GM12878 (cell line): ENCODE data around the gene CLMP. TPM values are rescaled to one million over a fixed set of nuclear protein-coding genes. Genes with fewer than 3 reads are reported as not detected.

Experiments
- ATF2 ChIP-seq: IDR thresholded peaks from 2 replicates; pipeline ENCODE4 v1.6.1; 2012; ENCODE audit warnings: low read length, inconsistent platforms
- BMI1 ChIP-seq: fragments of 450-650 bp; IDR thresholded peaks from 2 replicates; pipeline ENCODE4 v1.6.1; 2016; ENCODE audit warnings: mild to moderate bottlenecking, moderate library complexity, borderline replicate concordance
- CHD1 ChIP-seq: IDR thresholded peaks from 2 replicates; pipeline ENCODE4 v1.6.1; 2012; ENCODE audit warnings: low read depth, low read length, improper control_type of control experiment
- ETV6 ChIP-seq, 2 experiments: fragments of 450-650 bp in 1 of 2; IDR thresholded peaks in 1 of 2; conservative IDR thresholded peaks in 1 of 2; 2 replicates each; pipeline ENCODE4 v1.6.1; 2014; ENCODE audit warnings: antibody characterized with exemption in 1 of 2, borderline replicate concordance in 1 of 2, low read depth in 1 of 2, mild to moderate bottlenecking in 1 of 2, moderate library complexity in 1 of 2
- HSF1 ChIP-seq: fragments of 150-350 bp; IDR thresholded peaks from 2 replicates; pipeline ENCODE4 v1.6.1; 2014; ENCODE audit warnings: mild to moderate bottlenecking, low read depth, low read length
- POLR2AphosphoS2 ChIP-seq: IDR thresholded peaks from 2 replicates; pipeline ENCODE4 v1.6.1; 2011; ENCODE audit warnings: low read depth, mild to moderate bottlenecking, low read length, improper control_type of control experiment, moderate library complexity
- ZNF592 ChIP-seq: fragments of 450-650 bp; IDR thresholded peaks from 2 replicates; pipeline ENCODE4 v1.6.1; 2017; ENCODE audit warnings: mild to moderate bottlenecking, moderate library complexity
- polyA plus RNA-seq, 11 experiments: library from polyadenylated mRNA; depleted of rRNA in 4 of 11; unstranded in 6 of 11; stranded (reverse) in 5 of 11; fragments of >200 nt; fragmentation: Nextera tagmentation in 4 of 11; fragmentation: Illumina TruSeq in 1 of 11; extraction: Ambion mirVana in 4 of 11; extraction: Trizol in 1 of 11; gene quantifications; 1 replicate in 1 of 11; 2 replicates in 10 of 11; pipeline versions ENCODE4 v1.2.1 to v1.2.3, GENCODE V29; 2011 to 2016; ENCODE audit warnings: inconsistent platforms in 2 of 11, missing spikeins in 2 of 11, low read depth in 1 of 11
- total RNA-seq, 4 experiments: library from RNA; depleted of rRNA in 3 of 4; stranded (reverse); fragments of >200 nt in 3 of 4; fragmentation: Illumina TruSeq in 1 of 4; extraction: Trizol in 1 of 4; gene quantifications; 2 replicates each; pipeline versions ENCODE4 v1.2.1 to v1.2.3, GENCODE V29; 2013 to 2021

Gene CLMP
- total and polyA plus RNA-seq, 10 of the 15 experiments (the other 5 are each of a cell fraction or from before 2014, with no cell fraction given) = 0.01 to 0.71 (median 0.20) TPM; not detected in 4

- TF ChIP-seq ZNF592 = no peak
- no peak for TF ChIP-seq HSF1
- no peak for TF ChIP-seq ATF2
- TF ChIP-seq CHD1 = no peak
- no peak for TF ChIP-seq POLR2AphosphoS2
- TF ChIP-seq BMI1 = no peak
- TF ChIP-seq ETV6 (conservative IDR thresholded peaks at IDR 0.05 in 1 of 2, IDR thresholded peaks at IDR 0.05 in 1 of 2; ENCODE audit: borderline replicate concordance in 1 of 2, low read depth in 1 of 2) = no peak
These were observed 23.4 kb upstream of the CLMP start (continued) for GRCh38 chr11:123218451-123218850.
